ENCODE data around the gene RAMACL. TPM values are rescaled to one million over a fixed set of nuclear protein-coding genes. Genes with fewer than 3 reads are reported as not detected.

Gene RAMACL
- total and polyA plus RNA-seq, 11 donors = 0.27 to 2.0 (median 0.69) TPM

- peaks cover 0 to 36% (median 18%) of the 10 kb centered on the region in 12 donors for H3K4me1 ChIP-seq
- TF ChIP-seq CTCF (IDR thresholded peaks at IDR 0.05) = no peak
- TF ChIP-seq POLR2A (IDR thresholded peaks at IDR 0.05) = no peak
- intact Hi-C loops (cut with DNase I) = loop anchor here in 2 of 10 donors (5.0 kb wide), 2 partner anchors 33 to 53 kb away; no protein-coding TSS in a partner anchor
- H3K27ac ChIP-seq = no peak overlapping the region
- H3K9me3 ChIP-seq = no peaks in the 10 kb centered on the region
- H3K36me3 ChIP-seq = no peaks in the 10 kb centered on the region
- no peak for ATAC-seq
- H3K4me3 ChIP-seq = no peak overlapping the region
- no peaks in the 10 kb centered on the region for H3K27me3 ChIP-seq
- no peak for DNase-seq
- 84 to 90% (median 85%) methylated on average over 9 of the region's 9 CpGs for WGBS, 4 donors
Observed at GRCh38 chr6:166610069-166610468, 23.6 kb upstream of the RAMACL start.

- Histone ChIP-seq H3K27ac (peak overlapping the region in 1 of 12 donors; percentile 5), H3K4me3 (no peak overlapping the region), H3K9me3 (no peaks in the 10 kb centered on the region), H3K36me3 (no peaks in the 10 kb centered on the region), H3K27me3 (no peaks in the 10 kb centered on the region), H3K4me1 (peaks cover 0 to 23% (median 7%) of the 10 kb centered on the region in 12 donors)
- TF ChIP-seq CTCF (IDR thresholded peaks at IDR 0.05) (no peak), POLR2A (IDR thresholded peaks at IDR 0.05) (no peak)
- DNase-seq (no peak), ATAC-seq (no peak)
- WGBS, 4 donors = 85 to 91% (median 90%) methylated on average over 4 of the region's 4 CpGs
- intact Hi-C loops (cut with DNase I) = no loop called here
Observed at GRCh38 chr6:166608774-166609173, 22.3 kb upstream of the RAMACL start.

GRCh38 chr6:166605752-166606151, 19.3 kb upstream of the RAMACL start:
- peaks cover 0 to 5% (median 0%) of the 10 kb centered on the region in 12 donors for H3K4me1 ChIP-seq
- no peak overlapping the region for H3K4me3 ChIP-seq
- no peaks in the 10 kb centered on the region for H3K27me3 ChIP-seq
- H3K36me3 ChIP-seq = no peaks in the 10 kb centered on the region
- DNase-seq (no peak), ATAC-seq (no peak)
- intact Hi-C loops (cut with DNase I) = no loop called here
- no peak for TF ChIP-seq CTCF (IDR thresholded peaks at IDR 0.05)
- no peak for TF ChIP-seq POLR2A (IDR thresholded peaks at IDR 0.05)
- WGBS, 4 donors = 90 to 94% (median 93%) methylated on average over 6 of the region's 6 CpGs
- H3K27ac ChIP-seq = no peak overlapping the region
- H3K9me3 ChIP-seq = no peaks in the 10 kb centered on the region

- peaks cover 0 to 9% (median 6%) of the 10 kb centered on the region in 12 donors for H3K4me1 ChIP-seq
- ATAC-seq (no peak), DNase-seq (no peak)
- H3K36me3 ChIP-seq = no peaks in the 10 kb centered on the region
- no peaks in the 10 kb centered on the region for H3K9me3 ChIP-seq
- no peaks in the 10 kb centered on the region for H3K27me3 ChIP-seq
- H3K27ac ChIP-seq = no peak overlapping the region
- H3K4me3 ChIP-seq = no peak overlapping the region
- 95 to 99% (median 97%) methylated on average over 6 of the region's 6 CpGs for WGBS, 4 donors
- no peak for TF ChIP-seq CTCF (IDR thresholded peaks at IDR 0.05)
- TF ChIP-seq POLR2A (IDR thresholded peaks at IDR 0.05) = no peak
- intact Hi-C loops (cut with DNase I) = no loop called here
Observed at GRCh38 chr6:166604911-166605310, 18.4 kb upstream of the RAMACL start.
